Suppressor macrophage treated with lipopolysaccharide for 1 hour (primary cell): ENCODE data around the gene HHIPL1.

ENCODE experiments used
- DNase-seq, 3 donors: peaks; one replicate each; pipeline ENCODE4 v3.0.0-alpha.2; 2020 to 2022

Gene HHIPL1

DNA sequence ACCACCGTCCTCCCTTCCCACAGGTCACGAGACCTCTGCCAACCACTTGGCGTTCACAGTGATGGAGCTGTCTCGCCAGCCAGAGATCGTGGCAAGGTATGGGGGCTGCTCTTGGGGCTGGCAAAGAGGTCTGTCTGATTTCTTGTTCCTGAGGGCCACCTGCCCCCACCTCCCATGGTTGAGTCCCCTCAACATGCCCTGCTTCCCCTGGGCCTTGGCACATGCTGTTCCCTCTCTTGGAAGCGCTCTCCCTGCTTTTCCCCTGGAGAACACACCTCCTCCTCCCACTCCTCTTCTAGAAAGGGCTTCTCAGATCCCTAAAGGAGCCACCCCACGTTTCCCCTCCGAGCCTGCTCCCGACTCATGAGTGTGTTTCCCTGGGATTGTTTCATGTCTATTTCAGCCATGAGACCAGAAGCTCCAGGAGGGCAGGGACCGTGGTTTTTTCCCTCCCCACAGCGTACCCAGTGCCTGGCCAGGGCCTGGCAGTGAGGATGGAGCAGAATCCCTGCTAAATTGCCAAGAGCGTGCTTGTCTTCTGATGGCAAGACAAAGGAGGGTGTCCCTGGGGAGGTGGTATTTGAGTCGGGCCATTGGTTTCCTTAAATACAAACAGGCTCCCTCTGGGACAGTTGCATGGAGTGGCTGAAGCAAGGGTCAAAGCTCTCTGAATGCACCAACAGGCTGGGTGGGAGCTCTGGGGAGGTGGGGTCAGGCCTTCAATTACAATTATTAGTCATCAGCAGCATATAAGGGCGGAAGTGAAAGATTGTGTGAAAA, 73.3 kb downstream of the HHIPL1 start:
- DNase-seq = no peak

DNA sequence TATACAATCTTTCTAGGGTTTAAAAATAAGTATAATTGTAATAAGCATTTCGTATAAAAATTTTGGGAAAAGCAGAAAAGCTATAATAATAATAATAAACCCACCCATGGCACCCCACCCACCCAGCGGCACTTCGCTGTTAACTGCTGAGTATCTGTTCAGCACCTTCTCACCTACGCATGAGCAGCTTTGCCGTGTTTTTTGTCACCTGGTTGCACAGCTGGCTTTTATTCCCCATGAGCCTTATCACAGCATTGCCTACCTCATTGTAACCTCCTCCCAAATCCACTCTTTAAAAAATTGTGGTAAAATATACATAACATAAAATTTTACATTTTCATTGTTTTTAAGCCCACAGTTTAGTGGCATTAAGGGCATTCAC, 73.9 kb downstream of the HHIPL1 start:
- no peak for DNase-seq

DNA sequence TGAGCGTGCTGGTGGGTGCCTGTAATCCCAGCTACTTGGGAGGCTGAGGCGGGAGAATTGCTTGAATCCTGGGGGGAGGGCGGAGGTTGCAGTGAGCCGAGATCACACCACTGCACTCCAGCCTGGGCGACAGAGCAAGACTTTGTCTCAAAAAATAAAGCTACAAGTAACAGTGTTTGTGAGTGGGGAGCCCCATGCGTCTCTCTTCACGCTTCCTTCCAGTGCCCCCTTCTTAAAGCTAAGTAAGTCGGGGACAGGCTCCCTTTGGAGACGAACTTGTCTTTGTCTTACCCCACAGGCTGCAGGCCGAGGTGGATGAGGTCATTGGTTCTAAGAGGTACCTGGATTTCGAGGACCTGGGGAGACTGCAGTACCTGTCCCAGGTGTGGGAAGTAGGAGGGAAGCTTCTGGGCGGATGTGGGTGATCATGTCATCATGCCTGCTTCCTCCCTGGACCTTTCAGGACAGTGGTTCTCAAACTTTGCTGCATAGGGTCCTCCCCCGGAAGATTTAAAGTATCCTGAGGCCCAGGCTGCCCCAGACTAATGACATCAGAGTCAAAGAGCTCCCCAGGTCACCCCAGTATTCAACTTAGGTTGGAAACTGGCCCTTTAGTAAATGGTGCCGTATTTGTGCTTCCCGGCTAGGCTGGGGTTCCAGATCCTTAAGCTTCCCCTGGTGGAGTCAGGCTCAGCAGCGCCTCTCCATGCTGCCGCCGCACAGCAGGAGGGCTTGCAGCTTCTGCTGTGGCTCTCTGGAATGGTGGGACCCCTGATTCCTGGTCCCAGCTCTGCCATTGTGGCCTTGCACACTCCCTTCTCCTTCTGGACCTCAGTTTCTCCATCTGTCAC, 76.2 kb downstream of the HHIPL1 start:
- no peak for DNase-seq

DNA sequence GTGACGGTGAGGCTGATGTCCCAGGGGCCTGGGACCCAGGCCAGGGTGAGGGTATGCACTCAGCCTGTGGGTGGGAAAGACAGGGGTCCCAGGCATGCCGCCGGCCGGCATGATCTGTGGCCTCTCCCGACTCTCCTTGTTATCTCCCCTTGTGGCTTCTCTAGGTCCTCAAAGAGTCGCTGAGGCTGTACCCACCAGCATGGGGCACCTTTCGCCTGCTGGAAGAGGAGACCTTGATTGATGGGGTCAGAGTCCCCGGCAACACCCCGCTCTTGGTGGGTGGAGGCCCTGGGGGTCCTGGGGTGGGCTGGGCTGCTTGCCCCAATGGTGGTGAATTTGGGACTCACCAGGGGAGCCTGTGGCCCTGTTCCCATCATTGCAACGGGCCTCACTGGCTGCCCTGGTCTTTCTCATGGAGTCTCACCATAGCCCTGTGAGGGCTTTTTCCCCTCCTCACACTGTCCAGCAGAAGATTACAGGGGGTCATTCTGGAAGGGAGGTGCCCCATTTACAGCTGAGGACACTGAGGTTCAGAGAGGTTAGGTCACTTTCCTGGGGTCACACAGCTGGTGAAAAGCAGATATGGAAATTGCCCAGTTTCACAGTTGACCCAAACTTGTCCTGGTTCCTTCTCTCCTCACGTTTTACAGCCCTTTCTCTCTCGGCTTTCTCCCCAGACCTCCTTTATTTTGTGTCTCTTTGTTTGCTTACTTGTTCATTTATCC, 77.0 kb downstream of the HHIPL1 start:
- DNase-seq = no peak

GRCh38 chr14:99722741-99723140, 77.8 kb downstream of the HHIPL1 start:
- DNase-seq = no peak

GRCh38 chr14:99724196-99724891, 79.4 kb downstream of the HHIPL1 start:
- no peak for DNase-seq

DNA sequence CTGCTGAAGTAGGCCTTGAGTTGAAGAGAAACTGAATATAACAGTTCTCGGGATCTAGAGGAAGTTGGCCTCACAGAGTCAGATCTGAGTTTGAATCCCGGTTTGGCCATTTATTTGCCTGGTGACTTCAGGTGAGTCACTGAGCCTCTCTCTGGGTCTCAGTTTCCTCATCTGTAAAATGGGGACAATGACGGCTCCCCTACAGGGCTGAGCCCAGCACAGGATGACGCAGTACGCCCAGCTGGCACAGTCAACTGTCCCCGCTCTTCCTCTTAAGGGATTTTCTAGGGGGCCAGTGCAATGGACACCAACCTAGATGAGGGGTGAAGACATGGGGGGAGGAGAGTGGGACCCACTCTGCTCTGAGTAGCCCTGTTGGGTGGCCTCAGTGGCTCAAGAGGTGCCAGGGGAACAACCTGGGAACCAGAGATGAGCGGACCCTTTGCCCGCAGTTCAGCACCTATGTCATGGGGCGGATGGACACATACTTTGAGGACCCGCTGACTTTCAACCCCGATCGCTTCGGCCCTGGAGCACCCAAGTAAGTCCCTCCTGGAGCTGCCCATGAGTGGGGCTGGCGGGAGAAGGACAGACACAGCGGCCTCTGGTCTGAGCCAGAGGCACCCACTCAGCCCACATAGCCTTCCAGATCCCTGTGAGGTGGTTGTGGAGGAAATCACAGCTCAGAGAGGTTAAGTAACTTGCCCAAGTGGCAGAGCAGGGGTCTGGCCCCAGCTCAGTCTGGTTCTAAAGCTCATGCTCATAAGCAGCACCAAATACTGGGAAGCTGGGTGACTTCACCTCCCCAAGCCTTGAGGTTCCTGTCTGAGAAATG, 80.2 kb downstream of the HHIPL1 start:
- no peak for DNase-seq

- DNase-seq = no peak
Measured at GRCh38 chr14:99725774-99726537, 81.0 kb downstream of the HHIPL1 start.

DNA sequence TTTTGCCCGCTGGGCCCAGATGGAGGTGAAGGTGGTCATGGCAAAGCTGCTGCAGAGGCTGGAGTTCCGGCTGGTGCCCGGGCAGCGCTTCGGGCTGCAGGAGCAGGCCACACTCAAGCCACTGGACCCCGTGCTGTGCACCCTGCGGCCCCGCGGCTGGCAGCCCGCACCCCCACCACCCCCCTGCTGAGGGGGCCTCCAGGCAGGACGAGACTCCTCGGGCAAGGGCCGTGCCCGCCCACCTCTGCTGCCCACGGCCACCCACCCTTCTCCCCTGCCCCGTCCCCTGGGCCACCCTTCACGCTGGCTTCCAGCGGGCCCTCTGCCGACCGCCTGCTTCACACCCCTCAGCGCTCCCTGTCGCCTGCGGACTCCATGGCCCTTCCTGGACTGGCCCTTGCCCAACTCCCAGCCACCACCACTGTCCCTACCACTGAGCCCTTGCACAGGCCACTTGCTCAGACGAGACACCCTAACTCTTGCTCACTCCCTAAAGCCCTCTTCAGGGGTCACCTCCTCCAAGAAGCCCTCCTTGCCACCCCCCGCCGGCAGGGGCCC, 81.7 kb downstream of the HHIPL1 start:
- DNase-seq = no peak

- DNase-seq = no peak
Measured at GRCh38 chr14:99727096-99727870, 82.4 kb downstream of the HHIPL1 start.

- DNase-seq = no peak
Measured at GRCh38 chr14:99728231-99728920, 83.4 kb downstream of the HHIPL1 start.

DNA sequence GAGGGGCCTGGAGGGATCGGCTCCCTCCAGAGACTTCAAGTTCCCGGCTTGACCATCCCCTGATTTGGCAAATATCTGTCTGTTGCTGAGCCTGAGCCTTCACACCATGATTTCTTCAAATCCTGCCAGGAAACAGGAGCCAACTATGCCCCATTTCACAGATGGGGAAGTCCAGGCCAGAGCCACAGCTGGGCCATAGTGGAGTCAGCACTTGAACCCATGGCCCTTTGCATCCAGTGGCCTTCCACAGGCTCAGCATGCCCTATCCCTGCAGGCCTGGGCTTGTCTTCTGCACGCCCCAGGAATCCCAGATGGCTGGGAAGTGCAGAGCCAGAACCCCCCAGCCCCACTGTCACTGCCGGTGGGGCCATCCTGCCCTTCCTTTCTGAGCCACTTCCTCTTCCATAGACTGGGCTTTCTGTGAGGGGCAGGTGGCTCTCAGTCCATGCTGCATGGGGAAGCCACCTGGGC, 84.1 kb downstream of the HHIPL1 start:
- no peak for DNase-seq
